PC-3 (cell line): Measurements from ENCODE around the gene SCRT2.

Source experiments
- CTCF ChIP-seq: fragments of 300-600 bp; sonication (generic); conservative IDR thresholded peaks from 2 replicates; pipeline ENCODE4 v1.5.1; 2017; ENCODE audit warnings: antibody characterized with exemption, low read depth, mild to moderate bottlenecking, low read length
- EZH2 ChIP-seq: fragments of 300-600 bp; sonication (generic); IDR thresholded peaks from one replicate; pipeline ENCODE4 v1.6.1; 2017; ENCODE audit warnings: antibody characterized with exemption, mild to moderate bottlenecking, low read length; ENCODE audit not compliant: unreplicated experiment
- EZH2phosphoT487 ChIP-seq: fragments of 300-600 bp; sonication (generic); IDR thresholded peaks from 2 replicates; pipeline ENCODE4 v1.6.1; 2018; ENCODE audit warnings: mild to moderate bottlenecking, antibody characterized with exemption, low read length, borderline replicate concordance

DNA sequence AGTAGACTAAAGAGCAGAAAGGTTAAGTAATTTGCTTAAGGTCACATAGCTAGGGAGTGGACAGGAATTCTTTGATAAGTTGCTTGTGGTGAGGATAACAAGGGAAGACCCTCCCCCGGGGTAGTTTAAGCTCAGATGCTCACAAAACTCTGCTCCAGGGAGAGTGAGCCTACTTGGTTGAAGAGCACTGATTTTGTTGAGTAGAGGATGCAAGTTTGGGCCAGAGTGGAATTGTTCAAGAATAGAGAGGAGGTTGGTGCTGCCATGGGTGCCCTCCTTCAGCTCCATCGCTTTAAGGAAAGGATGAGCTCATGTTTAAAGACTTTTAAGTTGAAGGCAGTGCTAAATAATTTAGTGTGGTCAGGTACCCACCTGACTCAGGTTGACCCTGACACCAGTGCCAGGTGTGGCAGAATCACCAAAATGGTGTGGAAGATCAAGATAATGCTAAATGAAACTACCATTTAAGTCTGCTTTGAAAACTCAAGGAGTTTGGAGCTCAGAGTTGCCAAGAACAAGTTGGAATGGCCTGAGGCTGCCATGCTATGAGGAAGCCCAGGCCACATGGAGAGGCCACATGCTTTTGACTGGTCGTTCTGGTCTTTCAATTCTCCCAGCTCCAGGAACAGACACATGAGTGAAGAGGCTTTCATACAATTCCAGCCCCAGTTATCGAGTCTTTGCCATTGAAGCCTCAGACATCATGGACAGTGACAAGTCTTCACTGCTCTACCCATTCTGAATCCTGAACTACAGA lies 57.5 kb downstream of the SCRT2 start:
- TF ChIP-seq CTCF: no peak
- TF ChIP-seq EZH2: no peak
- no peak for TF ChIP-seq EZH2phosphoT487
